ENCODE measurements around the gene FXYD5.

The FXYD5 gene

DNA sequence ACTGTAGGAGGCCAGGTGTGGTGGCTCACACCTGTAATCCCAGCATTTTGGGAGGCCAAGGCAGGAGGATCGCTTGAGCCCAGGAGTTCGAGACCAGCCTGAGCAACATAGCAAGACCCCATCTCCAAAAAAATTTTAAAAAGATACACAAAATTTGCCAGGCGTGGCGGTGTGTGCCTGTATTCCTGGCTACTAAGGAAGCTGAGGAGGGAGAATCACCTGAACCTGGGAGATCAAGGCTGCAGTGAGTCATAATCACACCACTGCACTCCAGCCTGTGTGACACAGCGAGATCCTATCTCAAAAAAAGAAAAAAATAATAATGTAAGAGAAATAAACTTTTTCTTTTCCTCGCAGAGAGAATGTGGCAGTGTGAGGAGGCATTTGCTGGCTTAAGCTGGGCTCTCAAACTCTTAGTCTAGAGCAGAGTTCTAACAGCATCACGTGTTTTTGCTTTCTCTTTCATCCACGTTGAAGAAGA is 52.9 kb downstream of the FXYD5 start:
- FAIRE-seq (no peak), DNase-seq (ENCODE audit: insufficient read length, low spot score) (no peak)

DNA sequence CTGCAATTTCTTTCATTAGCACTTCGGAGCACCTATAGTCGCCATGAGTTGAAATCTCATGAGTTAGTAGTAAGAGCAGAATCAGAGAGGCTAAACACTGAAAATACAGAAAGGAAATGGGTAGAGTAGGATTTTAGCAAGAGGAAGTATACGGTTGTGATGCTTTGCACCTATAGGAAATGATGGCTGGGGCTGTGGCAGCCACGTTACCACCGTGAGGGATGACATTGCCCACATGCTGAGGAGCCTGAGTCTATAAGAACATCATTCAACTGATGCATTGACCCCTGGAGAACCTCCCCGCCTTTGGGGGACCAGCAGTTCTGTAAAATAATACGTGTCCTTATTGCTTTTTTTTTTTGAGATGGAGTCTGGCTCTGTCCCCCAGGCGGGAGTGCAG is 53.6 kb downstream of the FXYD5 start:
- no peak for DNase-seq (ENCODE audit: insufficient read length, low spot score)
- FAIRE-seq = no peak

DNA sequence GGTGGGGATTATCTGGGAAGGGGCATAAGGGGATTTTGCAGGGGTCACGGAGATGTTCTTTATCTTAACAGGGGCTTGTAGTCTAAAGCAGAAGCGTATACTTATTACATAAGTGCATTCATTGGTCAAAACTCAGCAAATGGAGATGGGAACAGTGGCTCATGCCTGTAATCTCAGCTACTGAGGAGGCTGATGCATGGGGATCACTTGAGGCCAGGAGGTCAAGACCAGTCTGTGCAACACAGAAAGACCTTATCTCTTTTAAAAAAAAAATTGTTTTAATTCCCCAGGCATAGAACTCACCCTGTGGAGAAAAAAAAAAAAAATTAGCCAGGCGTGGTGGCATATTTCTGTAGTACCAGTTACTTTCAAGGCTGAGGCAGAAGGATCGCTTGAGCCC is 55.1 kb downstream of the FXYD5 start:
- no peak for DNase-seq (ENCODE audit: insufficient read length, low spot score)
- FAIRE-seq = no peak

DNA sequence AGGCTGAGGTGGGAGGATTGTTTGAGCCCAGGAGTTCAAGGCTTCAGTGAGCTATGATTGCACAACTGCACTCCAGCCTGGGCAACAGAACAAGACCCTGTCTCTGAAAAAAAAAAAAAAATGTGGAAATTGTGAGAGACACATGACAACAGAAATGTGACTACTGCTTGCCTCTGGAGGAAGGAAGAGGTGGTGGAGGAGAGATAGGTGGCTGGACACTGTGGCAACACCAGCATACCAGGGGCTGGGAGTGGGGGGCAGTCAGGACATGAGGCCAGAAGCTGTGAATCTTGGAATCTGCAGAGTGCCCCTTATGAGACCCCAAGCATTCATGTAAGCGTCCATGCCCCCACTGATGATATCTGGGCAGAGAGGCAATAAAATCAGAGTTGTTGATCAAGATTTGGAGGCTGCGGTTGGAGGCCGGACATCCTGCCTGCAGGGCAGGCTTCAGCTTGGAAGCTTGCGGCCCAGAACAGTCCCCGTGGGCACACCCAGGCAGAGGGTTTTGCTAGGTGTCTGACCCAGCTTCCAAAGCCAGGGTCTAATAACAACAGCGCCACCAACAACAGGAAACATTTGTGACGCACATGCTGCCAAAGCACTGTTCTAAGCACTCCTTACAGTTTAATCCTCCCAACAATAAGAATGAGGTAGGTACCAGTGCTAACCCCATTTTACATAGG is 57.2 kb downstream of the FXYD5 start:
- FAIRE-seq = no peak
- DNase-seq (ENCODE audit: insufficient read length, low spot score) = no peak

DNA sequence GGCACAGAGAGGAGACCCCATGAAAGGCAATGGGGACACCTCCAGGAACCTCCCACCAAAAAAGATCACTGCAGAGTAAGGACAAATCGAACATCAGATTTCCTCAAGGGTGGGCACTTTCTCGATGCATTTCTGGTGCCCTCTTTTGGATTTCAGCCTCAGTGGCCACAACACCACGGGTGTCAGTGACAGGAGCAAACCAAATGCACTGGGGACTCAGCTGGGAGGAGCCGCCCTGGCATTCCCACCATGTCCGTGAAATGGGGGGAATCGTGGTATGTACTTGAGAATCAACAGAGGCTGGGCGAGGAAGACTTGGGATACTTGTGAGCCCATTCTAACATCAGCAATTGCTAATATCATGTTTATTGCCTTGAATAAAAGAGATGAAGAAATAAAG is 57.7 kb downstream of the FXYD5 start:
- DNase-seq (ENCODE audit: insufficient read length, low spot score) (no peak), FAIRE-seq (peak; percentile 69)

DNA sequence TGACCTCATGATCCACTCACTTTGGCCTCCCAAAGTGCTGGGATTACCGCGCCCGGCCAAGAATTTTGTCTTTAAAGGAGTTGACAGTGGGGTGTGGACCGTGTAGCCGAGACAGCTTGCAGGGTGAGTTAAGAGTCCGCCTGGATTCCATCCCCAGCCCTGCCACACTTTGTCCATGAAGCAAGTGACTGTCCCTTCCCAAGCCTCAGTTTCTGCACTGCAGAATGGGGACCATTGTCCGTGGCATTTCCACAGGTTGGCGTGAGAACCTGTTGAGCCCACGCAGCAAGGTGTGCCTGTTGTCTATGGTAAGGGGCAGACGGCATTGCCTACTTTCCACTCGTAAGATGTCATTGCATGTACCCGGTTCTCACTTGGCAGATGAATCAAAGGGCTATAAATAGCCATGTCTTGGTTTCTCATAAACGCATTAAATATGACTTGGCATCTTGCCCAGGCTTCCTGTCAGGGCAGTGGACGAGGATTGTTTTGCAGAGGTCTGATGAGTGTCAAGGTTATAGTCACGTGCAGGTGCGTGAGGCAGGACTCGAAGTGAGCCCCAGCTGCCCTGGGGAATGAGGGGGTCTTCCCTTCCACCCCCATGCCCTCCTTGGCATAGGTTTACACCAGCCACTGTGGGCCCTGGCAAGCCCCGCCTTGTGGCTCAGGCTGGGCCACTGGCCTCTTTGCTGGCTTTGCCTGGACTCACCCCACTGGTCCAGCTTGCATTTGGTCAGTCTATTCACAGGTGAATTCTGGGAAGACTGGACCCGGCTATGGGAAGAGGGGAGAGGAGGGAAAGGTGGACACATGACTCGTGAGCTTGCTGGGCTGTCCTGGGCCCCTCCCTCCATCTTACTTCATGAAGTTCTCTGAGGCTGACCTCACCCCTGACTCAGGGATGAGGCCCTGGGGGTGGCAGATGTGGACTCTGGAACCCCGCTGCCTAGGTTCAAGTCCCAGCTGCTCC is 59.4 kb downstream of the FXYD5 start:
- FAIRE-seq = peak; percentile 89
- DNase-seq (ENCODE audit: insufficient read length, low spot score) = peak; percentile 34

DNA sequence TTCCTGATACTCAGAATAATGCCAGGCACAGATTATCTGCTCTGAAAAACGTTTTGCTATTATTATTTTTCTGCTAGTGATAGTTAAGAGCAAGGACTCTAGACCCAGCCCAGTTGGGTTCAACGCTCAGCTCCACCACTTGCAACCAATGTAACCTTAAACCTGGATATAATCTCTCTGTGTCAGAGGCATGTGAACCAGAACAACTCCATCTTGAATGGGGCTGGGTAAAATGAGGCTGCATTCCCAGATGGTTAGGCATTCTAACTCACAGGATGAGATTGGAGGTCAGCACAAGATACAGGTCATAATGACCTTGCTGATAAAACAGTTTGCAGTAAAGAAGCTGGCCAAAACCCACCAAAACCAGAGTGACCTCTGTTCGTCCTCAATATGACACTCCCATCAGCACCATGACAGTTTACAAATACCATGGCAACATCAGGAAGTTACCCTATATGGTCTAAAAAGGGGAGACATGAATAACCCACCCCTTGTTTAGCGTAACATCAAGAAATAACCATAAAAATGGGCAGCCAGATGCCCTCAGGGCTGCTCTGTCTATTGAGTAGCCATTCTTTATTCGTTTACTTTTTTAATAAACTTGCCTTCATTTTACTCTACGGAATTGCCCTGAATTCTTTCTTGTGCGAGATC is 60.4 kb downstream of the FXYD5 start:
- DNase-seq (ENCODE audit: insufficient read length, low spot score) (no peak), FAIRE-seq (no peak)

DNA sequence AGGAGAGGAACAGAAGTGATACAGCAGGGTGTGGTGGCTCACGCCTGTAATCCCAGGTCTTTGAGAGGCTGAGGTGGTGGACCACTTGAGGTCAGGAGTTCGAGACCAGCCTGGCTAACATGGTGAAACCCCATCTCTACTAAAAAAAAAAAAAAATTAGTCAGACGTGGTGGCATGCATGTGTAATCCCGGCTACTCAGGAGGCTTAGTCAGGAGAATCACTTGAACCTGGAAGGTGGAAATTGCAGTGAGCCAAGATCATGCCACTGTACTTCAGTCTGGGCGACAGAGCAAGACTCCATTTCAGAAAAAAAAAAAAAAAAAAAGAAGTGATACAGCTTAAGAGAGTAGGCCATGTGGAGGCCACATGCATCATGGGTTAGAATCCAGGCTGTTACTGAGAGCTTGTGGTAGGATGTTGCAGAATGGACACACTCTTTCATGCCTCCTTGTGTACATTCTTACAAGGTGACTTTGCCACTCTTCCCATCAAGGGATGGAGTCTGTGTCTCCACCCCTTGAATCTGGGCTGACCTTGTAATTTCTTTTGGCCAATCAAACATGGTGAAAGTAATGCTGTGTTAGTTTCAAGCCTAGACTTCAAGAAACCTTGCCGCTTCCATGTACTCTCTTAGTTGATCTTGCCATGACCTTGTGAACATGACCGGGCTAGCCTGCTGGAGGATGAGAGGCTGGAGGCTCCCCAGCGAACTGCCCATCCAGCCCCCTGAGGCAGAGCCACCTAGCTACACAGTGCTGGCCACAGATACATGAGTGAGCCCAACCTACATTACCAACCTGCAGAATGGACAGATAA is 61.7 kb downstream of the FXYD5 start:
- FAIRE-seq = no peak
- DNase-seq (ENCODE audit: insufficient read length, low spot score) = no peak

DNA sequence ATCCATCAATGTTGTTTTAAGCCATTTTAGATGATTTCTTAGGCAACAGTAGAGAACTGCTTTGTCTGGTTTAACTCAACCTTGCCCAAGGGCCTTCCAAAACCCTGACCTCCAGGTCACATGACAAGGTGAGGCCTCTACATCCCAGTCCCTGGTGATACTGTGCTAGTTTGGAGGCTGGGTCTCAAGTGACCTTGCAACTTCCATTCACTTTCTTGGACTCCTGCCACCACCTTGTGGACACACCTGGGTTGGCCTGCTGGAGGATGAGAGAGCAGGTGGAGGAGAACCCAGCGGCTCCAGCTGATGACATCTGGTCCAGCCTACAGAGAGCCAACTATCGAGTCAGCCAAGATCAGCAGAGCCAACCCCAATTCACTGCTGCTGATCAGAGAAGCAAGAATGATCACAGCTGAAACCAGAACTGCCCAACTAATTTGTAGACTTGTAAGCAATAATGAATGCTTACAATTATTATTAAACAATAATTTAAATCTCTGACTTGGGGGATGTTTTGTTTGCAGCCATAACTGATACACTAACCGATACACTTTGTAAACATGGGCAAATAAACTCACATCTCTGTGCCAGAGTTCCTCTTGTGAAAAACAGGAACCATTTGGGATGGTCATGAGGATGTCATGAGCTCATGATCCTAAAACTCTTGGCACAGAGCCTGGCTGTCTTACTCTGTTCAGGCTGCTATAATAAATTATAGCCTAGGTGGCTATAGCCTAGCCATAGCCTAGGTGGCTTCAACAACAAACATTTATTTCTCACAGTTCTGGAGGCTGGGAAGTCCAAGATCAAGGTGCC is 62.5 kb downstream of the FXYD5 start:
- FAIRE-seq (no peak), DNase-seq (ENCODE audit: insufficient read length, low spot score) (no peak)

DNA sequence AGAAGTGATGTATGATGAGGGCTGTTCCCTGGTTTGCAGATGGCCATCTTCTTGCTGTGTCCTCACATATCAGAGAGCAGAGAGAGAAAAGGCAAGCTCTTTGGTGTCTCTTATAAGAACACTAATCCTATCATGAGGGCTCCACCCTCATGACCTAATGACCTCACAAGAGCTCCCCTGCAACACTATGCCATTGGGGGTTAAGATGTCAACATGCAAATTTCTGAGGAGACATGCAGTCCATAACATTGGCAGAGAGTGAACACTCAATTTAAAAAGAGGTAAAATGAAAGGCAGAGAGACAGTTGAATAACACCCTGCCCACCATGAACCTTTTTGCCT is 63.1 kb downstream of the FXYD5 start:
- FAIRE-seq (no peak), DNase-seq (ENCODE audit: insufficient read length, low spot score) (no peak)

DNA sequence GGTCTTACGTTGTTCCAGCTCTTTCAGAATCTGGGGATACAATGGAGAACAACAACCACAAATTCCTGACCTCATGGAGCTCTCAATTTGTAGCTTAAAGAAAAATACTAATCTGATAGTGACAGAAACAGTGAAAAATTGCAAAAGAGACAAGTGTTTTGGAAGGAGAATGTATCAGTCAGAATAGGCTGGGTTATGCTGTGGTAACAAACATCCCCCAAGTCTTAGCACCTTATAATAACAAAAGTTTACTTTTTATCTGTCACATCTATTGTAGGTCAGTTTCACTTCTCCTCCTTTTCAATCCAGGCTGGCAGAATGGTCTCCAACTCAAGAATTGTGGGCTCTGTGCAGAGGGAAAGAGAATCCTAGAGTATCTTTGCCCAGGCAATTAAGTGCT is 64.5 kb downstream of the FXYD5 start:
- FAIRE-seq (no peak), DNase-seq (ENCODE audit: insufficient read length, low spot score) (no peak)
